ENCODE measurements around the gene MAEL.
"Not testable (repeated sequence)": the region's sequence is repeated elsewhere in the genome, so short reads cannot be mapped to it uniquely, and the experiment has no call there.

Gene MAEL

GRCh38 chr1:167011560-167012191 lies 22.6 kb downstream of the MAEL start:
- no peaks in the 10 kb centered on the region for H3K4me1 ChIP-seq (ENCODE audit: control insufficient read depth in 2 of 2, insufficient read depth in 2 of 2, low read length in 2 of 2)
- H3K9ac ChIP-seq (ENCODE audit: low read depth in 1 of 2, low read length in 2 of 2): no peak overlapping the region
- no peaks in the 10 kb centered on the region for H3K9me3 ChIP-seq (ENCODE audit: control insufficient read depth in 2 of 2, low read length in 2 of 2)
- H3K4me3 ChIP-seq (ENCODE audit: low read length in 2 of 2): no peak overlapping the region
- no peak overlapping the region for H3K27ac ChIP-seq (ENCODE audit: low read depth in 2 of 2, low read length in 2 of 2)
- no peaks in the 10 kb centered on the region for H3K36me3 ChIP-seq (ENCODE audit: control insufficient read depth in 2 of 2, insufficient read depth in 2 of 2, low read length in 2 of 2)
- H3K27me3 ChIP-seq (ENCODE audit: control insufficient read depth in 2 of 2, insufficient read depth in 2 of 2, low read length in 2 of 2): peaks cover 0 to 2% of the 10 kb centered on the region in 2 donors

- Histone ChIP-seq H3K27ac (ENCODE audit: low read depth in 2 of 2, low read length in 2 of 2) (no peak overlapping the region), H3K9ac (ENCODE audit: low read depth in 1 of 2, low read length in 2 of 2) (no peak overlapping the region), H3K4me1 (ENCODE audit: control insufficient read depth in 2 of 2, insufficient read depth in 2 of 2, low read length in 2 of 2) (no peaks in the 10 kb centered on the region), H3K27me3 (ENCODE audit: control insufficient read depth in 2 of 2, insufficient read depth in 2 of 2, low read length in 2 of 2) (peaks cover 0 to 2% of the 10 kb centered on the region in 2 donors), H3K4me3 (ENCODE audit: low read length in 2 of 2) (no peak overlapping the region), H3K36me3 (ENCODE audit: control insufficient read depth in 2 of 2, insufficient read depth in 2 of 2, low read length in 2 of 2) (no peaks in the 10 kb centered on the region), H3K9me3 (ENCODE audit: control insufficient read depth in 2 of 2, low read length in 2 of 2) (no peaks in the 10 kb centered on the region)
Observed at GRCh38 chr1:167012570-167012969, 23.5 kb downstream of the MAEL start.

GRCh38 chr1:167013108-167013929 lies 24.2 kb downstream of the MAEL start:
- H3K27me3 ChIP-seq (ENCODE audit: control insufficient read depth in 2 of 2, insufficient read depth in 2 of 2, low read length in 2 of 2): peaks cover 0 to 2% of the 10 kb centered on the region in 2 donors
- H3K27ac ChIP-seq (ENCODE audit: low read depth in 2 of 2, low read length in 2 of 2): no peak overlapping the region
- no peak overlapping the region for H3K4me3 ChIP-seq (ENCODE audit: low read length in 2 of 2)
- H3K9ac ChIP-seq (ENCODE audit: low read depth in 1 of 2, low read length in 2 of 2): no peak overlapping the region
- no peaks in the 10 kb centered on the region for H3K36me3 ChIP-seq (ENCODE audit: control insufficient read depth in 2 of 2, insufficient read depth in 2 of 2, low read length in 2 of 2)
- no peaks in the 10 kb centered on the region for H3K9me3 ChIP-seq (ENCODE audit: control insufficient read depth in 2 of 2, low read length in 2 of 2)
- H3K4me1 ChIP-seq (ENCODE audit: control insufficient read depth in 2 of 2, insufficient read depth in 2 of 2, low read length in 2 of 2): no peaks in the 10 kb centered on the region

GRCh38 chr1:167016100-167016750 lies 27.1 kb downstream of the MAEL start:
- no peaks in the 10 kb centered on the region for H3K36me3 ChIP-seq (ENCODE audit: control insufficient read depth in 2 of 2, insufficient read depth in 2 of 2, low read length in 2 of 2)
- no peaks in the 10 kb centered on the region for H3K4me1 ChIP-seq (ENCODE audit: control insufficient read depth in 2 of 2, insufficient read depth in 2 of 2, low read length in 2 of 2)
- peaks cover 0 to 2% of the 10 kb centered on the region in 2 donors for H3K27me3 ChIP-seq (ENCODE audit: control insufficient read depth in 2 of 2, insufficient read depth in 2 of 2, low read length in 2 of 2)
- no peak overlapping the region for H3K27ac ChIP-seq (ENCODE audit: low read depth in 2 of 2, low read length in 2 of 2)
- no peak overlapping the region for H3K4me3 ChIP-seq (ENCODE audit: low read length in 2 of 2)
- no peak overlapping the region for H3K9ac ChIP-seq (ENCODE audit: low read depth in 1 of 2, low read length in 2 of 2)
- no peaks in the 10 kb centered on the region for H3K9me3 ChIP-seq (ENCODE audit: control insufficient read depth in 2 of 2, low read length in 2 of 2)

- H3K36me3 ChIP-seq (ENCODE audit: control insufficient read depth in 2 of 2, insufficient read depth in 2 of 2, low read length in 2 of 2): no peaks in the 10 kb centered on the region
- H3K4me3 ChIP-seq (ENCODE audit: low read length in 2 of 2): no peak overlapping the region
- no peak overlapping the region for H3K27ac ChIP-seq (ENCODE audit: low read depth in 2 of 2, low read length in 2 of 2)
- no peaks in the 10 kb centered on the region for H3K9me3 ChIP-seq (ENCODE audit: control insufficient read depth in 2 of 2, low read length in 2 of 2)
- no peaks in the 10 kb centered on the region for H3K4me1 ChIP-seq (ENCODE audit: control insufficient read depth in 2 of 2, insufficient read depth in 2 of 2, low read length in 2 of 2)
- H3K9ac ChIP-seq (ENCODE audit: low read depth in 1 of 2, low read length in 2 of 2): no peak overlapping the region
- no peaks in the 10 kb centered on the region for H3K27me3 ChIP-seq (ENCODE audit: control insufficient read depth in 2 of 2, insufficient read depth in 2 of 2, low read length in 2 of 2)
Observed at GRCh38 chr1:167022384-167022783, 33.3 kb downstream of the MAEL start.

GRCh38 chr1:167029553-167029952 lies 40.5 kb downstream of the MAEL start:
- not testable (repeated sequence) for H3K9ac ChIP-seq (ENCODE audit: low read depth in 1 of 2, low read length in 2 of 2); H3K4me1 ChIP-seq (ENCODE audit: control insufficient read depth in 2 of 2, insufficient read depth in 2 of 2, low read length in 2 of 2); H3K27me3 ChIP-seq (ENCODE audit: control insufficient read depth in 2 of 2, insufficient read depth in 2 of 2, low read length in 2 of 2); H3K36me3 ChIP-seq (ENCODE audit: control insufficient read depth in 2 of 2, insufficient read depth in 2 of 2, low read length in 2 of 2); H3K27ac ChIP-seq (ENCODE audit: low read depth in 2 of 2, low read length in 2 of 2); H3K9me3 ChIP-seq (ENCODE audit: control insufficient read depth in 2 of 2, low read length in 2 of 2); H3K4me3 ChIP-seq (ENCODE audit: low read length in 2 of 2)

GRCh38 chr1:167033646-167034045 lies 44.6 kb downstream of the MAEL start:
- H3K4me3 ChIP-seq (ENCODE audit: low read length in 2 of 2): no peak overlapping the region

GRCh38 chr1:167043752-167044488 lies 54.8 kb downstream of the MAEL start:
- Histone ChIP-seq H3K9me3 (ENCODE audit: control insufficient read depth in 2 of 2, low read length in 2 of 2) (no peaks in the 10 kb centered on the region), H3K9ac (ENCODE audit: low read depth in 1 of 2, low read length in 2 of 2) (peak overlapping the region; percentile 23 to 47), H3K27ac (ENCODE audit: low read depth in 2 of 2, low read length in 2 of 2) (peak overlapping the region; percentile 54 to 64)

More at GRCh38 chr1:167033646-167034045, 44.6 kb downstream of the MAEL start:
- H3K4me1 ChIP-seq (ENCODE audit: control insufficient read depth in 2 of 2, insufficient read depth in 2 of 2, low read length in 2 of 2): no peaks in the 10 kb centered on the region
- no peak overlapping the region for H3K27ac ChIP-seq (ENCODE audit: low read depth in 2 of 2, low read length in 2 of 2)
- no peaks in the 10 kb centered on the region for H3K27me3 ChIP-seq (ENCODE audit: control insufficient read depth in 2 of 2, insufficient read depth in 2 of 2, low read length in 2 of 2)
- H3K36me3 ChIP-seq (ENCODE audit: control insufficient read depth in 2 of 2, insufficient read depth in 2 of 2, low read length in 2 of 2): no peaks in the 10 kb centered on the region
- H3K9me3 ChIP-seq (ENCODE audit: control insufficient read depth in 2 of 2, low read length in 2 of 2): no peaks in the 10 kb centered on the region
- no peak overlapping the region for H3K9ac ChIP-seq (ENCODE audit: low read depth in 1 of 2, low read length in 2 of 2)

GRCh38 chr1:167051907-167052306 lies 62.8 kb downstream of the MAEL start:
- H3K9ac ChIP-seq (ENCODE audit: low read depth in 1 of 2, low read length in 2 of 2): no peak overlapping the region
- H3K27me3 ChIP-seq (ENCODE audit: control insufficient read depth in 2 of 2, insufficient read depth in 2 of 2, low read length in 2 of 2): no peaks in the 10 kb centered on the region
- no peaks in the 10 kb centered on the region for H3K4me1 ChIP-seq (ENCODE audit: control insufficient read depth in 2 of 2, insufficient read depth in 2 of 2, low read length in 2 of 2)
- H3K9me3 ChIP-seq (ENCODE audit: control insufficient read depth in 2 of 2, low read length in 2 of 2): no peaks in the 10 kb centered on the region
- H3K27ac ChIP-seq (ENCODE audit: low read depth in 2 of 2, low read length in 2 of 2): no peak overlapping the region
- H3K36me3 ChIP-seq (ENCODE audit: control insufficient read depth in 2 of 2, insufficient read depth in 2 of 2, low read length in 2 of 2): peaks cover 48 to 67% of the 10 kb centered on the region in 2 donors
- no peak overlapping the region for H3K4me3 ChIP-seq (ENCODE audit: low read length in 2 of 2)

More at GRCh38 chr1:167043752-167044488, 54.8 kb downstream of the MAEL start:
- no peaks in the 10 kb centered on the region for H3K27me3 ChIP-seq (ENCODE audit: control insufficient read depth in 2 of 2, insufficient read depth in 2 of 2, low read length in 2 of 2)
- H3K4me3 ChIP-seq (ENCODE audit: low read length in 2 of 2): peak overlapping the region; percentile 53 to 71
- peaks cover 0 to 9% of the 10 kb centered on the region in 2 donors for H3K4me1 ChIP-seq (ENCODE audit: control insufficient read depth in 2 of 2, insufficient read depth in 2 of 2, low read length in 2 of 2)
- no peaks in the 10 kb centered on the region for H3K36me3 ChIP-seq (ENCODE audit: control insufficient read depth in 2 of 2, insufficient read depth in 2 of 2, low read length in 2 of 2)

Data from mucosa of rectum (tissue), 2 donors.